Measurements from ENCODE around the gene TIAM2.
A peak's percentile ranks its signal among the peaks of the same experiment; 100 is the strongest.
"Not testable (repeated sequence)": the region's sequence is repeated elsewhere in the genome, so short reads cannot be mapped to it uniquely, and the experiment has no call there.

The TIAM2 gene

GRCh38 chr6:155066361-155066760, 71.2 kb downstream of the TIAM2 start:
- DNase-seq = no peak

DNA sequence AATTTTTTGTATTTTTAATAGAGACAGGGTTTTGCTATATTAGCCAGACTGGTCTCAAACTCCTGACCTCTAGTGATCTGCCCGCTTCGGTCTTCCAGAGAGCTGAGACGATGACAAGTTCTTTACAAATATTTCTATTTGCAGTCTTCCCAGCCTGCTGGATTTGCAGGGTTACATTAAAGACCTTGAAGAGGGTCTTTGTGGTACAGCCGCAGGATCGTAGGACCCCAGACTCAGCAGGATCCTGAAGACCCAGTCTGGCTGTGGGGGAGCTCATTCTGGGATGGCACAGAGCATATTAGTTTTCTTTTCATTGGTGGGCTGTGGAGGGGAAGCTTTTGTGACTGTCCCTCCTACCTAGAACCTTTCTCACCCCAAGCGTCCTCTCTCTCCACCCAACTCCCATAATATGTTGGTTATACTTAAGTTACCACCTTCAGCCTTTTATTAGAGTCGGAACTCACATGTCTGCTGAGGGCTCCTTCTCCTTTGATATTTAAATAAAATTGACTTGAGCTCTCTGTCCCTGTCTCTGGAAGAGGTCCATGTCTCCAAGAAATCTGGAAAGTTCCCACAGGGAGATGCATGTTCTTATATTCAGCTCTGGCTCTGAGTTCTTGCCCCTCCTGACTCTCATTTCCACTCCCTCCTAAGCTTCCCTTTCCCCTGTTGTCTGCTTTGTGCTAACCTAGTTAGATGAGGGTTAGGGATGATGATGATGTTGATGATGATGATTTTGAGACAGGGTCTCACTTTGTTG, 72.0 kb downstream of the TIAM2 start:
- DNase-seq = no peak

DNA sequence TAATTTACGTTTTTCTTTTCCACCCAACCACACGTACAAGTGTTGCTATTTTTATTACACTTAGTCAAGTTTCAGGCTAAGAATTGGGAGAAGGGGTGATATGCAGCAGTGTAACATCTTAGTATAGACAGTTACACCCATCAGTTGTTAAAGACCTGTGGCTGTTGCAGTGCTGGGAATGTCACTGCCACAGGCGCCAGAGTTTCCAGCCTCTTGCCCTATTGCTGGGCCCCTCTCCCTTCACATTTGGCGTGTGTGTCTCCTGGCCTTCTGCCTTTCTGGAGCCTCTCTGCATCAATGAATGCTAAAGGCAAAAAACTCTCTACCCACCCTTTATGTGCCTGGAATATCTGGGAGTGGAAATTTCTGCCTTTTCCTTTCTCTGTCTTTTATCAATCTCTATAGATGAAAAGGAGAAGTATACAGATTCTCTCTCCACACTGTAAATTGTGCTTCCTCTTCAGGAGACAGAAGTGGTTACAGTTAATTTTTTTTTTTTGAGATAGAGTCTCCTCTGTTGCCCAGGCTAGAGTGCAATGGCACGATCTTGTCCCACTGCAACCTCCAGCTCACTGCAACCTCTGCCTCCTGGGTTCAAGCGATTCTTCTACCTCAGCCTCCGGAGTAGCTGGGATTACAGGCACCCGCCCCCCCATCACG, 73.0 kb downstream of the TIAM2 start:
- no peak for DNase-seq

DNA sequence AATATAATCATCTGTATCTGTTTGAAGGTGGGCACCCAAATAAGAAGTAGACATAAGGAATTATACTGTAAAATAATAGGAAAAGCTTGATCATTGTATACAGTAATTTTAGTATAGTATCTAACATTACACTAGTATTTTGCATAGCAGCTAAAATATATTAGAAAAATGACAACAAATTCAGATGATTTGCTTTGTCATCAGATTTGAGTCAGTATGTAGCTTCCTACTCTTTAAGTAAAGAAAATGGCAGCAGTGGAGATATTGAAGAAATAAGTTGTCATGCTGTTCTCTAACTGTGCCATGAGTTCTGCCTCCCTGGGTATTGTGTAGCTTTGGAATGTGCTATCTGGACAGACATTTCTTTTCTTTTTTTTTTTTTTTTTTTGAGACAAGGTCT, 74.4 kb downstream of the TIAM2 start:
- no peak for DNase-seq

DNA sequence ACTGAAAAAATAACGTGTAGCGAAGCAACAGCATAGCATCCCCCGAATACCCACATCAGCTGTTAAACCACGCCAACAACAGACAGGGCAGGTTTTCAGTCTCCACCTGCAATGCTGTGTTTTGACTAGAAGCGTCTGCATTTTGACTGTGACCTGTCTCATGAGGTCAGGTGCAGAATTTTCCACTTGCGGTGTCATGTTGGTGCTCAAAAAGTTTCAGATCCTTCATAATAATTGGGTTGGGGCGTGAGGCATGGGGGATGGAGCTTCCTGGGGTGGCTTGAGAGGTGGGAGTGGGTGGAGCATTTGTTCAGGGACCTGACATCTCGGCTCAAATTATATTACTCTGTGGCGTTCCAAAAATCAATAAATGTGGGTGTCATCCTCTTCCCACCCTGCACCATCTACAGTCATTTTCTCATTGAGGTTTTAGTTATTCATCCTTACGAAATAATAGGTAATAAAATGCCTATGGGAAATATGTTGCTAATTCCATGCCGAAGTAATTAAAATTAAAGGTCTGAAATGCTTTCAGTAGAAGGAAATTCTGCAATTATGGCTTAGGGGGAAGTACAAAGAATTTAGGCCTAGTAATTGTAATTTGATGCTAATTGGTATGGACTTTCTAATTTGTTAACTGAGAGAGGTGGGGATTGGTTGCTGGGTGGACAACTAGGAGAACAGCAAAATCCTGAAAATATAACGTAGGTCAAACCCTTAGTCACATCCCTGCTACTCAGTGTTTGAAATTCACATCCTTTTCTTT, 81.0 kb downstream of the TIAM2 start:
- DNase-seq = no peak

DNA sequence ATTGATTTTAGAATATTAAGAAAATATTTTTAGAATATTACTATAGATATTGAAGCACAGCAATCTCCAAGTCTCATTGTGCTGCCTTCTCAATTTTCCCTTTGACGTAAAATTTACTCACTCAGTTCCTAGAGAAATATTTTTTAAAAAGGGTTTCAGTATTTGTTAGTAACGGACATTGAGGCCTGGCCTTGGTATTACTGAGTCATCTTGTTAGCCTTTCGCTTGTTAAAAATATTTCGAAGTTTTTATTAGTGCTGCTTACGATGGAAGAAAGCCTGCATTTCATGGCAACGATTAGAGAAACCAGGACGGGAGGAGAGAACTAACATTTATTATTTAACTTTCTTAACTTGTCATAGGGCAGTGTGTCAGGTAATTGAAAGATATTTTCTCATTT, 82.2 kb downstream of the TIAM2 start:
- no peak for DNase-seq

DNA sequence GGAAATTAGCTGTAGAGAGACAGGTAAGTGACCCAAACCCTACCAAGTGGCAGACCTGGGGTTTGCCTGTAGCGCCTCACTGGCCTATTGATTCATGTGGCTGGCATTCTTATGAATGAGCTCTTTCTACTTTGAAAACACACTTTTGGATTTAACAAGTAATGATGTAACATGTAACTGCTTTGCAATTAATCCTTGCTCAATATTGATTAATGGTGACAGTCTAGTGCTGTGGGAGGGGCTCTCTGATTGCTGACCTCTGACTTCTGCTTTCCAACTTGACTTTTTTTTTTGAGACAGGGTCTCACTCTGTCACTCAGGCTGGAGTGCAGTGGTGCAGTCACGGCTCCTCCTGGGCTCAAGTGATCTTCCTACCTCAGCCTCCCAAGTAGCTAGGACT, 82.7 kb downstream of the TIAM2 start:
- DNase-seq = no peak

DNA sequence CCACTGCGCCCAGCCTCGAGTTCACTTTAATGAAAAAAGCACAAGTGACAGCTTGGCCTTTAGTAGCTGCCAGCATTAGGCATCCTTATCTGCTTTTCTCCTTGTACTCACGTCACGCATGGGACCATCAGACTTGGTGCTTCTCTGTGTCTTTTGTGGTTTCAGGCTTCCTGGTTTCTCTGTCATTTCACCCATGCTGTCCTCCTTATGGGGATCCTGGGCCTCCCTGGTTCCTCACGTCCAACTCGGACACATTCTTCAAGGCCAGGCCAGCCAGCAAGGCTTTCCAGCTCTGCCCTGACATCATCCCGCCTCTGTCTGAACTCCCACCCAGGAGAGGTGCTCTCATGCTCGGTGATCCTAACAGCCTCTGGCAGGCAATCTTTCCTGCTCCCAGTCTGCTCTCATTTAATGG, 83.2 kb downstream of the TIAM2 start:
- no peak for DNase-seq

- DNase-seq = no peak
Observed at GRCh38 chr6:155079985-155080452, 84.9 kb downstream of the TIAM2 start.

GRCh38 chr6:155080881-155081845, 86.0 kb downstream of the TIAM2 start:
- no peak for DNase-seq

DNA sequence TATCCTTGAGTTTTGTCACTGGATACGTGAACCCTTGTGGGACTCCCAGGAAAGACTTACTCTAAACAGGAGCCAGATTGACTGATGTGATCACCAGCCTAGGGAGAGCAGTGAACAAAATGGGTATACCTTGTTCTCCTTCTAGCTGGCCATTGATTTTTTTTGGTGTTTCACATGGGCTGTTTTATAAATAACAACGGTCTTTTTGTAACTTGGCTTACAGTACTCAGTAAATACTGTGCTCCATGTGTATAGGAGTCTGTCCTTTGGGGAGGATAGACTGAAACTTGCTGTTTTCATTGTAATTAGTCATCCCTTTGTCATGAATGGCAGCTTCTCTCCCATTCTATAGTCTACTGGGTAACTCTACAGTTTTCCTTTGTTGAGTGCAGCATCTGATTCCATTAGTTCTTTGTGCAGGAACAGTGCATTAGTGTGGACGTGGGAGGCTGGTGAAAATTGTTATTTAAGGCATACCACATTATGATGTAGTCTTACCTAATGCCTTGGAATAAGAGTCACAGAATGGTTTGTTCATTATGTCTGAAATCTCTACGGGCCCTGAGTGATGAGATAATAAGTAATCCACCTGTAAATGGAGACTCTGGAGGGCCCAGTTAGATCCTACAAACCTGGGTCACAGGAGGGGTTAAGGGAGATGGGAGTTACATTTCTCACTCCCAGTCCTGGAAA, 89.5 kb downstream of the TIAM2 start:
- no peak for DNase-seq

GRCh38 chr6:155085582-155086257, 90.6 kb downstream of the TIAM2 start:
- no peak for DNase-seq

GRCh38 chr6:155088856-155089255, 93.7 kb downstream of the TIAM2 start:
- no peak for DNase-seq

- DNase-seq = no peak
Observed at GRCh38 chr6:155089746-155090145, 94.6 kb downstream of the TIAM2 start.

DNA sequence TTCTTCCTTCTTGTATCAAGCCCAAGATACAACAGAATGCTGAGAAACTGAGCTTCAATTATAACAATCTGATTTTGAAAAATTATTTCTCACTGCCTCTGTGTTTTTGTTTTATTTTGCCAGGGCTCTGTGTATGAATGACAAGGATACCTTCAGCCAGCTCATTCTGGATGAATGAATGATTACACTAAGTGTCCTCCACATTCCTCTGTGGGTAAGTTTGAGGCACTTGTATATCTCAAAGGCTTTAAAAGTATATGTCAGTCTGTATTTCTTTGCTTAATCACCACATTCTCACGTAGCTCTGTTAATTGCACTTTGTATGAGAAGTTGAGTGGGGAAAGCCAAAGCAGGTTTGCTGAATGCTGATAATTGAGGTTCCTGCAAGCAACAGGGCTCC, 95.1 kb downstream of the TIAM2 start:
- no peak for DNase-seq

GRCh38 chr6:155091756-155092155, 96.6 kb downstream of the TIAM2 start:
- no peak for DNase-seq

DNA sequence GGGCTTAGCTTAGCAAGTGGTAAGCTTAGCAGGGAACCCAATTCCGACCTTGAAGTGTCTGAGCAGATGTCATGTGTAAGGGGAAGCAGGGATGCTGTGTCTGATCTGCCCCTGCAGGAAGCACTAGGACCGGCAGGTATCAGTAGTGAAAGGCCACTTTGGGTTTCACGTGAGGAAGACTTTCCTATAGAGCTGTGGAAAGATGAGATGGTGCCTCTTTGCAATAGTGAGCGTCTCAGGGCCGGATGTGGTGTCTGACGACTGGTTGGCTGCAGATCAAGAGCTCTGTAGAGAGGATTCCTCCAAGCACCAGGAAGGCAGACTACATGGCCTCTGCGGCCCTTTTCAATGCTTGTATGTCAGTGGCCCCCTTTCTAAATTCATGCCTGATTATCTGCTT, 98.3 kb downstream of the TIAM2 start:
- DNase-seq = no peak

GRCh38 chr6:155100087-155100486, 105.0 kb downstream of the TIAM2 start:
- DNase-seq = peak; percentile 68

DNA sequence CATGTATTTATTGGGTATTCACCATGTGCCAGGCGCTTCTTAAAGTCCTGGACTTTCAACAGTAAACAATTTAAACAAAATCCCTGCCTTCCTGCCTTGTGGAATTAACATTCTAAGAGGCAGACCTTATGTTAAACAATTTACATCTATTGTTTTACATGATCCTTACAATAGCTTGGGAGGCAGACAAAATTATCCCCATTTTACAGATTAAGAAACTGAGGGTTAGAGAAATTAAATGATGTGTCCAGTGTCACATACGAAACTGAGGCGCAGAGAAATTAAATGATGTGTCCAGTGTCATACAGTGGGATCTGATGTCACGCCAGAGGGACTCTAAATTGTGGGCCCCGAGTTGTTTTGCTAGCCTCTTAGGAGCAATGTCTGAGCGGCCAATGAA, 105.5 kb downstream of the TIAM2 start:
- no peak for DNase-seq

- not testable (repeated sequence) for DNase-seq
Observed at GRCh38 chr6:155103083-155103645, 108.0 kb downstream of the TIAM2 start.

DNA sequence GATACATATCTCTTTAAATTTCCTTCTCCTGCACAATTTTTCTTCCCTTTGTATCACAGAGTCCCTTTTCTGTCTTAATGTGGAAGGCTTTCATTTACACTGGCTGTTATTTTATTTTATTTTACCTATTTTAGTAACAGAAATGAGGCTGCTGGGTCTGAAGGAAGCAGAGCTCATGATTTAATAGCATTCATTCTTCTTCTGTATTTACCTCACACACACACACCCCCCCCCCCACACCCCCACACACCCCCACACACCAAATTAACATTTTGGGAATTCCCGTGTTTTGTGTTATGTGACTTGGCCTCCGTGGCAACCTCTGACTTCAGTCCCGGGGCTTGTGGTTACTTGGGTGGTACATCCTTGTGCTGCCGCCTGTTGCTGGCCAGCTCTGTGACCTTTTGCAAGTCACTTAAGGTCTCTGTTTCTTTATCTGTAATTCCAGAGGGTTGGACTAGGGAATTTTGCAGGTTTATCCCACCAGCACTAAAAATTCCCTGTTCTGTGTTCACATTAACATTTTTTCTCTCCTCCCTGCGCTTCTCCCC, 108.8 kb downstream of the TIAM2 start:
- no peak for DNase-seq

Data from NCI-H1092 treated with DMSO at 0.1 percent for 48 hours (cell line).